ENCODE results near the gene ZFAND3.

The ZFAND3 gene

GRCh38 chr6:37868447-37868825 is 48.9 kb downstream of the ZFAND3 start:
- TF ChIP-seq CTCF (conservative IDR thresholded peaks at IDR 0.05; ENCODE audit: low read length), result no peak
- DNase-seq (ENCODE audit: low read depth), result peak; percentile 82
- H3K4me3 ChIP-seq (ENCODE audit: low read length), result no peak overlapping the region

GRCh38 chr6:37871616-37872372 is 52.3 kb downstream of the ZFAND3 start:
- TF ChIP-seq CTCF (conservative IDR thresholded peaks at IDR 0.05; ENCODE audit: low read length), result no peak
- no peak overlapping the region for H3K4me3 ChIP-seq (ENCODE audit: low read length)
- no peak for DNase-seq (ENCODE audit: low read depth)

GRCh38 chr6:37872373-37872745 is 52.8 kb downstream of the ZFAND3 start:
- H3K4me3 ChIP-seq (ENCODE audit: low read length), result no peak overlapping the region
- TF ChIP-seq CTCF (conservative IDR thresholded peaks at IDR 0.05; ENCODE audit: low read length), result no peak
- DNase-seq (ENCODE audit: low read depth), result no peak

- TF ChIP-seq CTCF (conservative IDR thresholded peaks at IDR 0.05; ENCODE audit: low read length), result no peak
- no peak for DNase-seq (ENCODE audit: low read depth)
- no peak overlapping the region for H3K4me3 ChIP-seq (ENCODE audit: low read length)
Observed at GRCh38 chr6:37874726-37875125, 55.2 kb downstream of the ZFAND3 start.

GRCh38 chr6:37875561-37876309 is 56.2 kb downstream of the ZFAND3 start:
- TF ChIP-seq CTCF (conservative IDR thresholded peaks at IDR 0.05; ENCODE audit: low read length), result no peak
- no peak overlapping the region for H3K4me3 ChIP-seq (ENCODE audit: low read length)
- DNase-seq (ENCODE audit: low read depth), result no peak

- TF ChIP-seq CTCF (conservative IDR thresholded peaks at IDR 0.05; ENCODE audit: low read length), result no peak
- H3K4me3 ChIP-seq (ENCODE audit: low read length), result no peak overlapping the region
- DNase-seq (ENCODE audit: low read depth), result no peak
Observed at GRCh38 chr6:37876843-37877242, 57.3 kb downstream of the ZFAND3 start.
